Smooth muscle cell of the brain vasculature (primary cell): ENCODE data around the gene PNO1.
"Not testable (repeated sequence)": the region's sequence is repeated elsewhere in the genome, so short reads cannot be mapped to it uniquely, and the experiment has no call there.

Experiments
- DNase-seq: peaks from one replicate; pipeline ENCODE4 v3.0.0-alpha.2; 2012; ENCODE audit warnings: low read depth, low spot score

PNO1 gene

GRCh38 chr2:68157002-68157401 lies 686 bp upstream of the PNO1 start:
- no peak for DNase-seq

- DNase-seq, result no peak
Measured at GRCh38 chr2:68158134-68158447, 403 bp downstream of the PNO1 start.

GRCh38 chr2:68163641-68164040 lies 6.0 kb downstream of the PNO1 start:
- no peak for DNase-seq

- DNase-seq, result no peak
Measured at GRCh38 chr2:68167186-68167585, 9.5 kb downstream of the PNO1 start.

GRCh38 chr2:68169308-68169707 lies 11.6 kb downstream of the PNO1 start:
- no peak for DNase-seq

GRCh38 chr2:68171146-68171545 lies 13.5 kb downstream of the PNO1 start:
- no peak for DNase-seq

- no peak for DNase-seq
Measured at GRCh38 chr2:68171684-68172083, 14.0 kb downstream of the PNO1 start.

GRCh38 chr2:68172521-68172920 lies 14.8 kb downstream of the PNO1 start:
- no peak for DNase-seq

GRCh38 chr2:68172990-68173700 lies 15.5 kb downstream of the PNO1 start:
- no peak for DNase-seq

- not testable (repeated sequence) for DNase-seq
Measured at GRCh38 chr2:68175210-68175609, 17.5 kb downstream of the PNO1 start.

- DNase-seq, result no peak
Measured at GRCh38 chr2:68176657-68177056, 19.0 kb downstream of the PNO1 start.

GRCh38 chr2:68177541-68177940 lies 19.9 kb downstream of the PNO1 start:
- DNase-seq, result no peak

- no peak for DNase-seq
Measured at GRCh38 chr2:68178432-68178831, 20.7 kb downstream of the PNO1 start.

GRCh38 chr2:68178954-68179627 lies 21.4 kb downstream of the PNO1 start:
- no peak for DNase-seq

GRCh38 chr2:68182902-68183301 lies 25.2 kb downstream of the PNO1 start:
- DNase-seq, result no peak

- no peak for DNase-seq
Measured at GRCh38 chr2:68185541-68186164, 28.0 kb downstream of the PNO1 start.

- no peak for DNase-seq
Measured at GRCh38 chr2:68187329-68187728, 29.6 kb downstream of the PNO1 start.

GRCh38 chr2:68188831-68189230 lies 31.1 kb downstream of the PNO1 start:
- no peak for DNase-seq

GRCh38 chr2:68189991-68190784 lies 32.5 kb downstream of the PNO1 start:
- DNase-seq, result no peak

GRCh38 chr2:68190991-68191731 lies 33.5 kb downstream of the PNO1 start:
- DNase-seq, result no peak

GRCh38 chr2:68193144-68193543 lies 35.5 kb downstream of the PNO1 start:
- DNase-seq, result no peak
